HG02763 (cell line): ENCODE results near the gene SPO11.

Experiments
- ATAC-seq: cut with Tn5 transposase; IDR thresholded peaks from one replicate; pipeline ENCODE4 v1.9.1; 2021; ENCODE audit warnings: mild to moderate bottlenecking, moderate library complexity; ENCODE audit not compliant: unreplicated experiment

SPO11 gene

GRCh38 chr20:57329608-57330221 is at the start of gene SPO11:
SPO11 (plus strand) TSS chr20:57329803; CDS start chr20:57329868, 65 bp downstream.
- ATAC-seq: no peak

GRCh38 chr20:57280221-57280620 is 49.4 kb upstream of the SPO11 start:
- no peak for ATAC-seq

- ATAC-seq: no peak
These were observed 47.7 kb upstream of the SPO11 start for GRCh38 chr20:57281900-57282299.

GRCh38 chr20:57282670-57283361 is 46.8 kb upstream of the SPO11 start:
- ATAC-seq: no peak

- no peak for ATAC-seq
These were observed 45.7 kb upstream of the SPO11 start for GRCh38 chr20:57283860-57284259.

- ATAC-seq: no peak
These were observed 42.4 kb upstream of the SPO11 start for GRCh38 chr20:57287007-57287880.

- no peak for ATAC-seq
These were observed 41.7 kb upstream of the SPO11 start for GRCh38 chr20:57287901-57288300.

- ATAC-seq: no peak
These were observed 40.8 kb upstream of the SPO11 start for GRCh38 chr20:57288651-57289277.

- no peak for ATAC-seq
These were observed 40.0 kb upstream of the SPO11 start for GRCh38 chr20:57289391-57290177.

GRCh38 chr20:57290178-57290484 is 39.5 kb upstream of the SPO11 start:
- no peak for ATAC-seq

- no peak for ATAC-seq
These were observed 38.6 kb upstream of the SPO11 start for GRCh38 chr20:57291003-57291402.

- no peak for ATAC-seq
These were observed 37.9 kb upstream of the SPO11 start for GRCh38 chr20:57291694-57292093.

GRCh38 chr20:57292611-57293010 is 37.0 kb upstream of the SPO11 start:
- no peak for ATAC-seq

GRCh38 chr20:57293995-57294394 is 35.6 kb upstream of the SPO11 start:
- no peak for ATAC-seq

- no peak for ATAC-seq
These were observed 35.1 kb upstream of the SPO11 start for GRCh38 chr20:57294550-57294949.

GRCh38 chr20:57298457-57298856 is 31.1 kb upstream of the SPO11 start:
- no peak for ATAC-seq

- no peak for ATAC-seq
These were observed 28.6 kb upstream of the SPO11 start for GRCh38 chr20:57301026-57301425.

GRCh38 chr20:57306747-57307146 is 22.9 kb upstream of the SPO11 start:
- no peak for ATAC-seq

- no peak for ATAC-seq
These were observed 20.9 kb upstream of the SPO11 start for GRCh38 chr20:57308451-57309271.
